Glomerular visceral epithelial cell (primary cell): ENCODE results near the gene TRRAP.
A peak's percentile ranks its signal among the peaks of the same experiment; 100 is the strongest.
"Not testable (repeated sequence)": the region's sequence is repeated elsewhere in the genome, so short reads cannot be mapped to it uniquely, and the experiment has no call there.

ENCODE experiments used
- DNase-seq: peaks from one replicate; pipeline ENCODE4 v3.0.0-alpha.2; 2016; ENCODE audit errors: extremely low spot score

Gene TRRAP

GRCh38 chr7:99029466-99030435 is 151.4 kb downstream of the TRRAP start:
- DNase-seq, result no peak

GRCh38 chr7:99030457-99030856 is 152.1 kb downstream of the TRRAP start:
- DNase-seq, result no peak

- DNase-seq, result no peak
These were observed 152.6 kb downstream of the TRRAP start for GRCh38 chr7:99030951-99031350.

- no peak for DNase-seq
These were observed 153.2 kb downstream of the TRRAP start for GRCh38 chr7:99031496-99031895.

- DNase-seq, result no peak
These were observed 154.6 kb downstream of the TRRAP start for GRCh38 chr7:99032928-99033327.

- no peak for DNase-seq
These were observed 155.4 kb downstream of the TRRAP start for GRCh38 chr7:99033765-99034164.

GRCh38 chr7:99034932-99035722 is 156.8 kb downstream of the TRRAP start:
- DNase-seq, result no peak

- DNase-seq, result no peak
These were observed 157.6 kb downstream of the TRRAP start for GRCh38 chr7:99035723-99036545.

GRCh38 chr7:99036546-99037111 is 158.3 kb downstream of the TRRAP start:
- DNase-seq, result peak; percentile 65

- no peak for DNase-seq
These were observed 159.1 kb downstream of the TRRAP start for GRCh38 chr7:99037327-99037940.

- DNase-seq, result no peak
These were observed 159.9 kb downstream of the TRRAP start for GRCh38 chr7:99038086-99038855.

- no peak for DNase-seq
These were observed 161.1 kb downstream of the TRRAP start for GRCh38 chr7:99039384-99039891.

GRCh38 chr7:99040104-99040958 is 162.0 kb downstream of the TRRAP start:
- peak; percentile 74 for DNase-seq

GRCh38 chr7:99041526-99041925 is 163.2 kb downstream of the TRRAP start:
- no peak for DNase-seq

- DNase-seq, result no peak
These were observed 164.6 kb downstream of the TRRAP start for GRCh38 chr7:99042957-99043356.

- DNase-seq, result not testable (repeated sequence)
These were observed 166.5 kb downstream of the TRRAP start for GRCh38 chr7:99044858-99045257.

GRCh38 chr7:99046262-99046661 is 167.9 kb downstream of the TRRAP start:
- not testable (repeated sequence) for DNase-seq

- DNase-seq, result no peak
These were observed 168.4 kb downstream of the TRRAP start for GRCh38 chr7:99046722-99047121.

GRCh38 chr7:99047526-99048077 is 169.3 kb downstream of the TRRAP start:
- DNase-seq, result no peak
